ENCODE measurements around the gene PHETA1. TPM values are rescaled to one million over a fixed set of nuclear protein-coding genes. Genes with fewer than 3 reads are reported as not detected.

PHETA1 gene
- total RNA-seq, 5 donors from 2014 or later (not counting 1 experiment from before 2014, with no cell fraction given): 1.4 to 6.2 (median 5.4) TPM

DNA sequence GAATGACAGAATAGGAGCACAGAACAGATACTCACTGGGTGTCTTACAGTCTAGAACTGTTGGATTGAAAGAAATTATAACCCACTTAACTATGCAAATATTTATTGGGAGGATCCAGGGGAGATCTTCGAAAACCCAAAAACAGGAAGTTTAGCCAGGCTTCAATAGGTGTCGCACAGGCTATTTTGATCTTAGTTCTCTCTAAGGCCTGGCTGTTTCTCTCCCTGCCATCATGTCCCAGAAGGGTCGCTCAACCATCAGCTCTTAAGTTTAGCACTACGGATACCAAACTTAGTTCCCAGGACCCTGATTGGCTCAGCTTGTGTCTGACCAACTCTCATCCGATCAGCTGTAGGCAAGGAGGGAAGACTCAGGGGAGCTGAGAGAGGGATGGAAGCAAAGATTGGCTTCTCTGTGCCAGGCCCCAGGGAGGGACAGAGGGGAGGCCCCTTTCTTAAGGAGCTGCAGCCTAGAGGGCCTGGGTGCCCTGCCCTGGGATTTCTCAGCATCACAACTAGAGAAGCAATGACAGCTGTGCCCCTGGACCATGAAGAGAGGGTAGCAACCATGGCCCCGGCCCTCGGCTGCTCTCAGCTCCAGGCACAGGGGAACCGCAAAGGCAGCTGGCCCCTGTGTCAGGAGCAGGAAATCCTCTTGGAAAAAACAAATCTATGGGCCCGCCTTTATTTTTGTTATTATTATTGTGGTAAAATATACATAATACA lies 13.5 kb downstream of the PHETA1 start:
- Mint-ChIP-seq H3K36me3 (no peaks in the 10 kb centered on the region), H3K27me3 (peaks cover 3 to 7% of the 10 kb centered on the region in 2 donors), H3K4me1 (peaks cover 5 to 12% (median 5%) of the 10 kb centered on the region in 3 donors), H3K9me3 (no peaks in the 10 kb centered on the region), H3K4me3 (no peak overlapping the region), H3K27ac (no peak overlapping the region)
- Histone ChIP-seq H3K27ac (ENCODE audit: low read length) (no peak overlapping the region), H3K9me3 (no peaks in the 10 kb centered on the region), H3K27me3 (replicated peaks in 1 of 2; ENCODE audit: control insufficient read depth in 2 of 2, extremely low read depth in 1 of 2, insufficient read depth in 2 of 2, low read length in 1 of 2) (peaks cover 0 to 11% of the 10 kb centered on the region in 2 experiments), H3K36me3 (ENCODE audit: control insufficient read depth in 2 of 2, extremely low read depth in 1 of 2, insufficient read depth in 1 of 2, low read length in 1 of 2) (no peaks in the 10 kb centered on the region), H3K4me1 (ENCODE audit: control insufficient read depth in 1 of 2, extremely low read depth in 1 of 2, insufficient read depth in 2 of 2, low read length in 2 of 2) (no peaks in the 10 kb centered on the region), H3K4me3 (ENCODE audit: control insufficient read depth in 1 of 2, extremely low read depth in 1 of 2, low read length in 1 of 2) (no peak overlapping the region)
- 69% methylated on average over 5 of the region's 9 CpGs for WGBS (ENCODE audit: insufficient coverage)
- ChIA-PET POLR2A (no interaction called here), CTCF (interaction anchor here in 1 of 2 donors (0.5 kb wide), 1 partner anchor 135 kb away, joined by 6 read pairs; no protein-coding TSS in a partner anchor)
- DNase-seq: no peak
- ATAC-seq (replicated peaks in 1 of 4): no peak

DNA sequence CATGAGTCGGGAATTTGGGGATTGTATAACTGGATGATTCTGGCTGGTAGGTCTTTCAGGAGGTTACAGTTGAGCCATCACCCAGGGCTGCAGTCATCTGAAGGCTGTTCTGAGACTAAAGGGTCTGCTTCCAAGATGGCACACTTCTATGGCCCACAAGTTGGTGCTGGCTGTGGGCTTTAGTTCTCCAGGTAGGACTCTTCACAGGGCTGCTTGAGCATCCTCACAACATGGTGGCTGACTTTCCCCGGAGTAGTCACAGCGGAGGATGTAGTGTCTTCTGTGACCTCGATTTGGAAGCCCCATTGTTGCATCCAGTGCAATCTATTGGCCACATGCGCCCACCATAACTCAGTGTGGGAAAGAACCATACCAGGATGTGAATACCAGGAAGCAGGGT lies 14.4 kb downstream of the PHETA1 start:
- H3K27me3 Mint-ChIP-seq: peaks cover under 1 to 3% of the 10 kb centered on the region in 2 donors
- H3K4me3 Mint-ChIP-seq: no peak overlapping the region
- WGBS (ENCODE audit: insufficient coverage): 85% methylated on average over 5 of the region's 5 CpGs
- POLR2A ChIA-PET: no interaction called here
- CTCF ChIA-PET: no interaction called here
- no peaks in the 10 kb centered on the region for H3K36me3 ChIP-seq (ENCODE audit: control insufficient read depth in 2 of 2, extremely low read depth in 1 of 2, insufficient read depth in 1 of 2, low read length in 1 of 2)
- no peak overlapping the region for H3K4me3 ChIP-seq (ENCODE audit: control insufficient read depth in 1 of 2, extremely low read depth in 1 of 2, low read length in 1 of 2)
- H3K27ac ChIP-seq (ENCODE audit: low read length): no peak overlapping the region
- H3K27ac Mint-ChIP-seq: no peak overlapping the region
- no peaks in the 10 kb centered on the region for H3K36me3 Mint-ChIP-seq
- peaks cover 0 to 3% (median 0%) of the 10 kb centered on the region in 3 donors for H3K9me3 Mint-ChIP-seq
- H3K4me1 ChIP-seq (ENCODE audit: control insufficient read depth in 1 of 2, extremely low read depth in 1 of 2, insufficient read depth in 2 of 2, low read length in 2 of 2): no peaks in the 10 kb centered on the region
- H3K27me3 ChIP-seq (replicated peaks in 1 of 2; ENCODE audit: control insufficient read depth in 2 of 2, extremely low read depth in 1 of 2, insufficient read depth in 2 of 2, low read length in 1 of 2): peaks cover 0 to 9% of the 10 kb centered on the region in 2 experiments
- ATAC-seq (replicated peaks in 1 of 4) (no peak), DNase-seq (no peak)
- peaks cover 0 to 4% (median 2%) of the 10 kb centered on the region in 3 donors for H3K4me1 Mint-ChIP-seq
- no peaks in the 10 kb centered on the region for H3K9me3 ChIP-seq

DNA sequence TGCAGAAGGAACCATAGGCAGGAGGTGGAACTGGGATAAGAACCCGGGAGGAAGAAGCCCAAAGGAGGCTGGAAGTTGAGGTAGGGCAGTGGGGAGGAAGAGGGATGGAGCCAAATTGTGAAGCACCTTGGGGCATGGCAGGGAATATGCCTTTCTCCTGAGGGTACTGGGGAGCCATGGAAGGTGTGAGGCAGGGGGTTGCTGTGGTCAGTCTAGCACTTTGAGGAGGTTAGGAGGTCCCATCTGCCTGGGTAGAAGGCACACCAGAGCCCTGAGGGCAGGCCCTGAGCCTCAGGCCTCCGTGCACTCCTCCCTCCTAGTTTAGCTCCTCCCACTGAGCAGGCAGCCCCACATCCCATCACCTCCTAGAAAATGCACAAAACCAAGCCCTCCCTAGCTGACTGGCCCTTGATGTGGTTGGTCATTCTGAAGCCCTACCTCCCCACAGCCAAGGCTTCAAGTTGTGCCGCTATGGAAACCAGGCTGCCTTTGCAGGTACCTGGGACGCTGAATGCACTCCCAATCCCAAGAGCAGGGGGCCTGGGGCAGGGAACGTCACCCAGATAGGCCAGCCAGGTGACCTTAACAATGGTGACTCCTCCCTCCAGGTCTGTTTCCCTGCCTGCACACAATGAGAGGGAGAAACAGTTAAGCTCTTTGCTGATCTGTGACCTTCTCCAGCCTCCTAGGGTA lies 15.1 kb downstream of the PHETA1 start:
- CTCF ChIA-PET: interaction anchor here in 1 of 2 donors (0.5 kb wide), 1 partner anchor 404 kb away, joined by 3 read pairs; no protein-coding TSS in a partner anchor

DNA sequence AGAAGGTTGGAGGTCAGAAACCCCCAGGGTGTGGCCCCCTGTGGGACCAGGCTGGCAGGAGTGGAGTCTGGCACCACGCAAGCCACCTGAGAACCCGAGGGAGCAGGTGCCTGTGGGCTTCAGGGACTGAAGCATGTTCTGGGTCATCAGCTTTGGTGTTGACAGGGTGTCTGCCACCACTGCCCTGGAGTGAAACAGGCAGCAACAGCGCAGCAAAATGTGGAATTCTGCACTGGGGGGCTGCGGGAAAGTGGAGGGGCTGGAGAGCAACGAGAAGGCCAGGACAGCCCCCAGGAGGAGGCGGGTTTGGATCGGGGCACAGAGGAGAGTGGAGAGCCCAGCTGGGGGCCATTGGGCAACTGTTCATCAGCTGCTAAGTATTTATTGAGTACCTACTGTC lies 15.9 kb downstream of the PHETA1 start:
- Histone ChIP-seq H3K4me3 (ENCODE audit: control insufficient read depth in 1 of 2, extremely low read depth in 1 of 2, low read length in 1 of 2) (no peak overlapping the region), H3K36me3 (ENCODE audit: control insufficient read depth in 2 of 2, extremely low read depth in 1 of 2, insufficient read depth in 1 of 2, low read length in 1 of 2) (no peaks in the 10 kb centered on the region), H3K4me1 (ENCODE audit: control insufficient read depth in 1 of 2, extremely low read depth in 1 of 2, insufficient read depth in 2 of 2, low read length in 2 of 2) (no peaks in the 10 kb centered on the region), H3K27ac (ENCODE audit: low read length) (no peak overlapping the region), H3K9me3 (no peaks in the 10 kb centered on the region), H3K27me3 (replicated peaks in 1 of 2; ENCODE audit: control insufficient read depth in 2 of 2, extremely low read depth in 1 of 2, insufficient read depth in 2 of 2, low read length in 1 of 2) (peaks cover 0 to 4% of the 10 kb centered on the region in 2 experiments)
- Mint-ChIP-seq H3K9me3 (peaks cover 0 to 15% (median 0%) of the 10 kb centered on the region in 3 donors), H3K27me3 (no peaks in the 10 kb centered on the region), H3K27ac (no peak overlapping the region), H3K4me3 (no peak overlapping the region), H3K4me1 (no peaks in the 10 kb centered on the region), H3K36me3 (no peaks in the 10 kb centered on the region)
- ChIA-PET POLR2A (no interaction called here), CTCF (no interaction called here)
- ATAC-seq (replicated peaks in 1 of 4) (no peak), DNase-seq (no peak)
- WGBS (ENCODE audit: insufficient coverage): 84% methylated on average over 7 of the region's 7 CpGs

More for the DNA sequence above, 15.1 kb downstream of the PHETA1 start:
- no peak overlapping the region for H3K27ac ChIP-seq (ENCODE audit: low read length)
- no peak overlapping the region for H3K27ac Mint-ChIP-seq
- 84% methylated on average over 4 of the region's 5 CpGs for WGBS (ENCODE audit: insufficient coverage)
- ATAC-seq (replicated peaks in 1 of 4) (no peak), DNase-seq (no peak)
- no peaks in the 10 kb centered on the region for H3K4me1 ChIP-seq (ENCODE audit: control insufficient read depth in 1 of 2, extremely low read depth in 1 of 2, insufficient read depth in 2 of 2, low read length in 2 of 2)
- POLR2A ChIA-PET: no interaction called here
- H3K4me3 ChIP-seq (ENCODE audit: control insufficient read depth in 1 of 2, extremely low read depth in 1 of 2, low read length in 1 of 2): no peak overlapping the region
- H3K27me3 ChIP-seq (replicated peaks in 1 of 2; ENCODE audit: control insufficient read depth in 2 of 2, extremely low read depth in 1 of 2, insufficient read depth in 2 of 2, low read length in 1 of 2): peaks cover 0 to 4% of the 10 kb centered on the region in 2 experiments
- H3K27me3 Mint-ChIP-seq: peaks cover 0 to 3% of the 10 kb centered on the region in 2 donors
- no peaks in the 10 kb centered on the region for H3K36me3 ChIP-seq (ENCODE audit: control insufficient read depth in 2 of 2, extremely low read depth in 1 of 2, insufficient read depth in 1 of 2, low read length in 1 of 2)
- H3K4me3 Mint-ChIP-seq: no peak overlapping the region
- no peaks in the 10 kb centered on the region for H3K36me3 Mint-ChIP-seq
- peaks cover 0 to 2% (median 0%) of the 10 kb centered on the region in 3 donors for H3K4me1 Mint-ChIP-seq
- H3K9me3 ChIP-seq: no peaks in the 10 kb centered on the region
- H3K9me3 Mint-ChIP-seq: peaks cover 0 to 11% (median 0%) of the 10 kb centered on the region in 3 donors

DNA sequence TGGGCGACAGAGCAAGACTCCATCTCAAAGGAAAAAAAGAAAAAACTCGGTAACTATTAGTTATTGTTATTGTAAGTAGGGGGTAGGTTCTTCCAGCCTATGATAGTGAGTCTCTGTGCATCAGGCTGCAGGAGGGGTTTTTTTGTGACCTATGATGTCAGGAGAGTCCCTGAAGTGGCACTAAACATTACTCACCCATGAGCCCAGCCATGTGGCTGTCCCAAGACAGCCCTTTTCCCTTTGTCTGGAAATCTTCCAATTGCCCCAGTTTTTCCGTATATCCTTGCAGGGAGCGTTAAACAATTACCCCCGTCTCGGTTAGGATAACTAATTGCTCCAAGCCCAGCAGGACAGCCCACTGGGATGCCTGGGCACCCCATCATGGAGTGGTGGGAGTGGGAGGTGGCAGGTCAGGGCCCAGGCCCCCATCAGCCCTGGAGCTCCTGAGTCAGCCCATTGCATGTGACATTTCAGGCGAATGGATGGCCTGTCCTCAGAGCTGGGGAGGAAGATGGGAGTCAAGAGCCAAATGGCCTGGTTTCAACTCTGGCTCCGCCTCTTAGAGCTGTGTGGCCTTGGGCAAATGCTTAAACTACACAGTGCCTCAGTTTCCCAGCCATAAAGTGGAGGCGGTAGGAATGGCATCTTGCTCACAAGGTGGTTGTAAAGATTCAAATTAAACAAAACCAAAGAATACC lies 16.4 kb downstream of the PHETA1 start:
- no peaks in the 10 kb centered on the region for H3K36me3 Mint-ChIP-seq
- peaks cover 0 to 4% of the 10 kb centered on the region in 2 experiments for H3K27me3 ChIP-seq (replicated peaks in 1 of 2; ENCODE audit: control insufficient read depth in 2 of 2, extremely low read depth in 1 of 2, insufficient read depth in 2 of 2, low read length in 1 of 2)
- H3K4me1 ChIP-seq (ENCODE audit: control insufficient read depth in 1 of 2, extremely low read depth in 1 of 2, insufficient read depth in 2 of 2, low read length in 2 of 2): no peaks in the 10 kb centered on the region
- no peak overlapping the region for H3K4me3 ChIP-seq (ENCODE audit: control insufficient read depth in 1 of 2, extremely low read depth in 1 of 2, low read length in 1 of 2)
- ChIA-PET POLR2A (no interaction called here), CTCF (no interaction called here)
- no peaks in the 10 kb centered on the region for H3K4me1 Mint-ChIP-seq
- H3K9me3 ChIP-seq: no peaks in the 10 kb centered on the region
- H3K36me3 ChIP-seq (ENCODE audit: control insufficient read depth in 2 of 2, extremely low read depth in 1 of 2, insufficient read depth in 1 of 2, low read length in 1 of 2): no peaks in the 10 kb centered on the region
- H3K4me3 Mint-ChIP-seq: no peak overlapping the region
- 77% methylated on average over 4 of the region's 9 CpGs for WGBS (ENCODE audit: insufficient coverage)
- peaks cover 0 to 15% (median 0%) of the 10 kb centered on the region in 3 donors for H3K9me3 Mint-ChIP-seq
- ATAC-seq (replicated peaks in 1 of 4) (no peak), DNase-seq (no peak)
- H3K27me3 Mint-ChIP-seq: no peaks in the 10 kb centered on the region
- H3K27ac ChIP-seq (ENCODE audit: low read length): no peak overlapping the region
- H3K27ac Mint-ChIP-seq: no peak overlapping the region

DNA sequence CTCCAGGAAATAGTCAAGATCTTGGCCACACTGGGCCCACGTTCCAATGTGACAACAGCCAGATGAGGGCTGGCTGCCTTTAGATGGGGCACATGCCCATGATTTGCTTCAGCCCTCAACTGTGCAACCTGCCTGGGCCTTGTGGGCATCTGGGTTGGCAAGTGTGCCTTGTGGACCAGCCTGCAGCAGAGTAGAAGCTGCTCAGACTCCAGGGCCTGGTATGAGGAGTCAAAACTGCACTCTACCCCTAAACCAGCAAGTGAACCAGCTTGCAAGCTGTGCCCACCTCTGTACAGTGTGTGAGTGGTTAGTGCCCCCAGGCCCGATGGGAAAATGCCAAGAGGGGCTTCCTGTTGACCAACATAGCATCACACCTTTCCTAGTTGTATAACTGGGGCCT lies 17.9 kb downstream of the PHETA1 start:
- Mint-ChIP-seq H3K4me3 (no peak overlapping the region), H3K27me3 (no peaks in the 10 kb centered on the region), H3K4me1 (no peaks in the 10 kb centered on the region), H3K9me3 (peaks cover 0 to 15% (median 3%) of the 10 kb centered on the region in 3 donors), H3K36me3 (no peaks in the 10 kb centered on the region), H3K27ac (no peak overlapping the region)
- Histone ChIP-seq H3K27ac (ENCODE audit: low read length) (no peak overlapping the region), H3K36me3 (ENCODE audit: control insufficient read depth in 2 of 2, extremely low read depth in 1 of 2, insufficient read depth in 1 of 2, low read length in 1 of 2) (no peaks in the 10 kb centered on the region), H3K9me3 (no peaks in the 10 kb centered on the region), H3K27me3 (replicated peaks in 1 of 2; ENCODE audit: control insufficient read depth in 2 of 2, extremely low read depth in 1 of 2, insufficient read depth in 2 of 2, low read length in 1 of 2) (peaks cover 0 to 4% of the 10 kb centered on the region in 2 experiments), H3K4me1 (ENCODE audit: control insufficient read depth in 1 of 2, extremely low read depth in 1 of 2, insufficient read depth in 2 of 2, low read length in 2 of 2) (no peaks in the 10 kb centered on the region), H3K4me3 (ENCODE audit: control insufficient read depth in 1 of 2, extremely low read depth in 1 of 2, low read length in 1 of 2) (no peak overlapping the region)
- no peak for DNase-seq
- POLR2A ChIA-PET: no interaction called here
- no peak for ATAC-seq (replicated peaks in 1 of 4)
- 89% methylated on average over 1 of the region's 2 CpGs for WGBS (ENCODE audit: insufficient coverage)
- CTCF ChIA-PET: no interaction called here
